B cell (primary cell): ENCODE measurements around the gene TNFRSF6B. TPM values are rescaled to one million over a fixed set of nuclear protein-coding genes. Genes with fewer than 3 reads are reported as not detected.
"Not testable (repeated sequence)": the region's sequence is repeated elsewhere in the genome, so short reads cannot be mapped to it uniquely, and the experiment has no call there.

Experiments used
- ATAC-seq: fragments of 200-7000 bp; cut with Tn5 transposase; one replicate; pipeline ENCODE4 v1.10.0; 2021; ENCODE audit warnings: low read depth, mild to moderate bottlenecking, moderate number of reproducible peaks, moderate library complexity
- CTCF ChIA-PET: fragments of 350-600 bp; sonication (Branson Sonifier 250); formaldehyde crosslinking; loops from one replicate; lab custom pipeline; 2021; ENCODE audit warnings: antibody characterized with exemption, inconsistent platforms; lab: Charles Lee
- POLR2A ChIA-PET: fragments of 350-600 bp; sonication (Branson Sonifier 250); formaldehyde crosslinking; loops from one replicate; lab custom pipeline; 2021; ENCODE audit warnings: antibody characterized with exemption; lab: Charles Lee
- DNase-seq: peaks from one replicate; pipeline ENCODE4 v3.0.0; 2013
- H2AFZ ChIP-seq: 2 replicates; pipeline ENCODE4 v1.6.1; 2012; ENCODE audit warnings: mild to moderate bottlenecking, low read depth, low read length; ENCODE audit not compliant: insufficient read depth, poor library complexity, severe bottlenecking
- H3K27ac ChIP-seq, 2 donors: 1 replicate in 1 of 2; 2 replicates in 1 of 2; pipeline ENCODE4 v1.5.1; 2012 to 2013; ENCODE audit warnings: low read length in 2 of 2, mild to moderate bottlenecking in 2 of 2, moderate library complexity in 1 of 2
- H3K27me3 ChIP-seq, 4 experiments: fragments of 200-600 bp in 1 of 4; sonication (generic) in 1 of 4; replicated peaks in 1 of 4; 1 replicate in 2 of 4; 2 replicates in 2 of 4; pipeline versions ENCODE4 v1.6.1 to v1.7.0; 2013 to 2016; ENCODE audit warnings: low read length in 3 of 4, mild to moderate bottlenecking in 2 of 4, mixed read lengths in 1 of 4, moderate library complexity in 1 of 4; ENCODE audit not compliant: insufficient read depth in 4 of 4, control insufficient read depth in 3 of 4; ENCODE audit errors: control extremely low read depth in 1 of 4
- H3K36me3 ChIP-seq, 2 experiments: replicated peaks in 1 of 2; 1 replicate in 1 of 2; 2 replicates in 1 of 2; pipeline versions ENCODE4 v1.6.1 to v1.7.1; 2013; ENCODE audit warnings: low read length in 1 of 2; ENCODE audit not compliant: insufficient read depth in 2 of 2, control insufficient read depth in 1 of 2; ENCODE audit errors: control extremely low read depth in 1 of 2, extremely low read depth in 1 of 2
- H3K4me1 ChIP-seq, 2 donors: fragments of 200-600 bp in 1 of 2; sonication (generic) in 1 of 2; 1 replicate in 1 of 2; 2 replicates in 1 of 2; pipeline versions ENCODE4 v1.5.1 to v1.6.1; 2013 to 2017; ENCODE audit warnings: low read length in 2 of 2; ENCODE audit not compliant: control insufficient read depth in 2 of 2, insufficient read depth in 2 of 2
- H3K4me2 ChIP-seq: replicated peaks from 2 replicates; pipeline ENCODE3; 2012; ENCODE audit warnings: mild to moderate bottlenecking, low read depth, low read length; ENCODE audit not compliant: poor library complexity, severe bottlenecking
- H3K4me3 ChIP-seq, 5 experiments: fragments of 200-600 bp in 1 of 5; sonication (generic) in 1 of 5; 1 replicate in 3 of 5; 2 replicates in 2 of 5; pipeline versions ENCODE4 v1.5.1 to v1.7.0; 2011 to 2016; ENCODE audit warnings: low read length in 4 of 5, mild to moderate bottlenecking in 4 of 5, low read depth in 2 of 5, control low read depth in 1 of 5, moderate library complexity in 1 of 5; ENCODE audit not compliant: insufficient read depth in 1 of 5; ENCODE audit errors: control extremely low read depth in 1 of 5, extremely low read depth in 1 of 5
- H3K79me2 ChIP-seq: fragments of 200-600 bp; sonication (generic); one replicate; pipeline ENCODE4 v1.6.0; 2016; ENCODE audit warnings: low read length; ENCODE audit not compliant: control insufficient read depth, insufficient read depth
- H3K9ac ChIP-seq: fragments of 200-600 bp; sonication (generic); 2 replicates; pipeline ENCODE4 v1.6.1; 2017; ENCODE audit warnings: mild to moderate bottlenecking, low read length, moderate library complexity
- H3K9me3 ChIP-seq, 3 donors: one replicate each; pipeline versions ENCODE4 v1.6.1 to v1.7.1; 2013; ENCODE audit warnings: low read length in 2 of 3; ENCODE audit not compliant: control insufficient read depth in 2 of 3, insufficient read depth in 1 of 3; ENCODE audit errors: control extremely low read depth in 1 of 3
- H4K20me1 ChIP-seq: 2 replicates; pipeline ENCODE4 v1.6.0; 2012; ENCODE audit warnings: mild to moderate bottlenecking, low read length; ENCODE audit not compliant: insufficient read depth, control insufficient read depth, poor library complexity, severe bottlenecking
- H3K27ac Mint-ChIP-seq: one replicate; pipeline ENCODE4 v1.8.0; 2021; ENCODE audit warnings: mixed read lengths
- H3K27me3 Mint-ChIP-seq: one replicate; pipeline ENCODE4 v1.8.0; 2021; ENCODE audit warnings: mixed read lengths
- H3K4me1 Mint-ChIP-seq: one replicate; pipeline ENCODE4 v1.8.0; 2021; ENCODE audit warnings: mixed read lengths
- H3K4me3 Mint-ChIP-seq: one replicate; pipeline ENCODE4 v1.8.0; 2021; ENCODE audit warnings: mixed read lengths
- H3K9me3 Mint-ChIP-seq: one replicate; pipeline ENCODE4 v1.8.0; 2022; ENCODE audit warnings: mixed read lengths; ENCODE audit not compliant: insufficient read depth
- EZH2 ChIP-seq: IDR thresholded peaks from 2 replicates; pipeline ENCODE4 v1.6.1; 2012; ENCODE audit warnings: borderline replicate concordance, low read depth, mild to moderate bottlenecking, moderate library complexity, low read length; ENCODE audit not compliant: insufficient read depth, poor library complexity, severe bottlenecking
- WGBS: methylation state at CpG from one replicate; pipeline ENCODE4 v1.1.5; 2013; ENCODE audit warnings: missing lambda C conversion rate; ENCODE audit not compliant: insufficient coverage; 5-methylcytosine and 5-hydroxymethylcytosine counted together
- intact Hi-C: fragments of 100-400 bp; cut with micrococcal nuclease; formaldehyde crosslinking; loops from one replicate; pipeline ENCODE4 v1.10.0; 2022
- polyA plus RNA-seq: library from polyadenylated mRNA; depleted of rRNA; stranded (reverse); fragments of >200 nt; gene quantifications from 2 replicates; pipeline ENCODE4 v1.2.3, GENCODE V29; 2012
- total RNA-seq, 2 donors: library from RNA; stranded (reverse); fragments of 120-200 nt in 1 of 2; gene quantifications; 1 replicate in 1 of 2; 2 replicates in 1 of 2; pipeline versions ENCODE4 v1.2.3 to v1.2.4, GENCODE V29; 2013 to 2022
- TF ChIP-seq, protein P1 (sequence below): fragments of 200-600 bp; IDR thresholded peaks from one replicate; pipeline ENCODE4 v1.8.0; 2022; ENCODE audit warnings: antibody characterized with exemption, mild to moderate bottlenecking

The TNFRSF6B gene
- total and polyA plus RNA-seq, 2 donors (not counting 1 experiment from before 2014, with no cell fraction given) = 6.7 TPM; not detected in 1

DNA sequence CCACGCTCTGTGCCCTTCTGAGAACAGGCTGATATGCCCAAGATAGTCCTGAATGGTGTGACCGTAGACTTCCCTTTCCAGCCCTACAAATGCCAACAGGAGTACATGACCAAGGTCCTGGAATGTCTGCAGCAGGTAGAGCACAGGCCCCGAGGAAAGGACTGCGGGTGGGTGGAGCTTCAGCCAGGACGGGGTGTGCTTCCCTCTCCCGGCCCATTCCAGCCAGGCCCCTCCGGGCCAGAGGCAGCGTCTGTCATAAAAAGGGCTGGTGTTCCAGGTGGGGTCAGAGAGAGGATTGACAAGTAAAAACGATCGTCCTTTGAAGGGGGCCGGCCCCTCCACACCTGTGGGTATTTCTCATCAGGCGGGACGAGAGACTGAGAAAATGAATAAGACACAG, 37.1 kb upstream of the TNFRSF6B start:
- intact Hi-C loops = loop anchor here (2.0 to 5.0 kb wide), 2 partner anchors 77 to 403 kb away; partner anchors contain the start of genes LIME1 and TCEA2
- Mint-ChIP-seq H3K9me3 (no peaks in the 10 kb centered on the region), H3K27me3 (no peaks in the 10 kb centered on the region), H3K4me1 (peaks cover 16% of the 10 kb centered on the region), H3K4me3 (peak overlapping the region; percentile 98), H3K27ac (no peak overlapping the region)
- peaks cover 0 to 15% of the 10 kb centered on the region in 2 experiments for H3K36me3 ChIP-seq
- ChIA-PET POLR2A (interaction anchor here (1.6 kb wide), 1 partner anchor 321 kb away, joined by 4 read pairs; the partner anchor contains the start of gene PRPF6), CTCF (interaction anchor here (2.4 kb wide), 1 partner anchor 121 kb away, joined by 17 read pairs; the partner anchor contains the start of gene PTK6)
- no peak overlapping the region for H3K9ac ChIP-seq
- H2AFZ ChIP-seq = no peak overlapping the region
- peaks cover 12 to 25% of the 10 kb centered on the region in 2 donors for H3K4me1 ChIP-seq
- no peak overlapping the region for H3K4me3 ChIP-seq
- TF ChIP-seq, protein P1, sequence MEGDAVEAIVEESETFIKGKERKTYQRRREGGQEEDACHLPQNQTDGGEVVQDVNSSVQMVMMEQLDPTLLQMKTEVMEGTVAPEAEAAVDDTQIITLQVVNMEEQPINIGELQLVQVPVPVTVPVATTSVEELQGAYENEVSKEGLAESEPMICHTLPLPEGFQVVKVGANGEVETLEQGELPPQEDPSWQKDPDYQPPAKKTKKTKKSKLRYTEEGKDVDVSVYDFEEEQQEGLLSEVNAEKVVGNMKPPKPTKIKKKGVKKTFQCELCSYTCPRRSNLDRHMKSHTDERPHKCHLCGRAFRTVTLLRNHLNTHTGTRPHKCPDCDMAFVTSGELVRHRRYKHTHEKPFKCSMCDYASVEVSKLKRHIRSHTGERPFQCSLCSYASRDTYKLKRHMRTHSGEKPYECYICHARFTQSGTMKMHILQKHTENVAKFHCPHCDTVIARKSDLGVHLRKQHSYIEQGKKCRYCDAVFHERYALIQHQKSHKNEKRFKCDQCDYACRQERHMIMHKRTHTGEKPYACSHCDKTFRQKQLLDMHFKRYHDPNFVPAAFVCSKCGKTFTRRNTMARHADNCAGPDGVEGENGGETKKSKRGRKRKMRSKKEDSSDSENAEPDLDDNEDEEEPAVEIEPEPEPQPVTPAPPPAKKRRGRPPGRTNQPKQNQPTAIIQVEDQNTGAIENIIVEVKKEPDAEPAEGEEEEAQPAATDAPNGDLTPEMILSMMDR = no peak
- TF ChIP-seq EZH2 = no peak
- 78% methylated on average over 8 of the region's 13 CpGs for WGBS
- no peak overlapping the region for H3K27ac ChIP-seq
- H3K27me3 ChIP-seq = peaks cover 0 to 19% (median 6%) of the 10 kb centered on the region in 4 experiments
- H3K9me3 ChIP-seq = peaks cover 0 to under 1% (median 0%) of the 10 kb centered on the region in 3 donors
- H3K4me2 ChIP-seq = peak overlapping the region; percentile 95
- DNase-seq (no peak), ATAC-seq (no peak)
- no peaks in the 10 kb centered on the region for H4K20me1 ChIP-seq
- peaks cover 11% of the 10 kb centered on the region for H3K79me2 ChIP-seq

DNA sequence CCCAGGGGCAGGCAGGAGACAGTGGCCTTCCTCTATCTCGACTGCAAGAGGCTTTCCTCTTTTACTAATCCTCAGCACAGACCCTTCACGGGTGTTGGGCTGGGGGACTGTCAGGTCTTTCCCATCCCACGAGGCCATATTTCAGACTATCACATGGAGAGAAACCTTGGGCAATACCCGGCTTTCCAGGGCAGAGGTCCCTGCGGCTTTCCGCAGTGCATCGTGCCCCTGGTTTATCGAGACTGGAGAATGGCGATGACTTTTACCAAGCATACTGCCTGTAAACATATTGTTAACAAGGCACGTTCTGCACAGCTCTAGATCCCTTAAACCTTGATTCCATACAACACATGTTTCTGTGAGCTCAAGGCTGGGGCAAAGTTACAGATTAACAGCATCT, 36.3 kb upstream of the TNFRSF6B start:
- POLR2A ChIA-PET, H3K27me3 Mint-ChIP-seq, H3K9me3 ChIP-seq, DNase-seq, H3K27ac Mint-ChIP-seq, H3K9ac ChIP-seq, CTCF ChIA-PET, intact Hi-C loops, H3K9me3 Mint-ChIP-seq, H3K4me3 ChIP-seq, H4K20me1 ChIP-seq, H3K4me2 ChIP-seq, H3K27ac ChIP-seq, ATAC-seq, H2AFZ ChIP-seq: not testable (repeated sequence)
- Mint-ChIP-seq H3K4me1 (peaks cover 16% of the 10 kb centered on the region), H3K4me3 (peak overlapping the region; percentile 98)
- peaks cover 12 to 21% of the 10 kb centered on the region in 2 donors for H3K4me1 ChIP-seq
- peaks cover 0 to 11% (median 2%) of the 10 kb centered on the region in 4 experiments for H3K27me3 ChIP-seq
- H3K79me2 ChIP-seq = peaks cover 18% of the 10 kb centered on the region
- H3K36me3 ChIP-seq = peaks cover 0 to 15% of the 10 kb centered on the region in 2 experiments
- WGBS = 99% methylated on average over 9 of the region's 10 CpGs
